SU-DHL-6 (cell line): ENCODE measurements around the gene EIF5.

Experiments
- CTCF ChIP-seq: fragments of 200-600 bp; sonication (generic); IDR thresholded peaks from one replicate; pipeline ENCODE4 v1.5.1; 2017; ENCODE audit warnings: antibody characterized with exemption, mild to moderate bottlenecking, low read length, moderate library complexity; ENCODE audit not compliant: insufficient read depth, poor library complexity, severe bottlenecking
- EZH2phosphoT487 ChIP-seq: fragments of 200-600 bp; sonication (generic), shearing (Covaris generic); conservative IDR thresholded peaks from 2 replicates; pipeline ENCODE4 v1.6.1; 2018; ENCODE audit warnings: mild to moderate bottlenecking, antibody characterized with exemption, low read length, moderate library complexity, mixed read lengths

- TF ChIP-seq CTCF (peak; percentile 57), EZH2phosphoT487 (no peak)
Measured at GRCh38 chr14:103393676-103394626, 59.9 kb downstream of the EIF5 start.
